ENCODE data around the gene PDYN. TPM values are rescaled to one million over a fixed set of nuclear protein-coding genes. Genes with fewer than 3 reads are reported as not detected.

The PDYN gene
- total and polyA plus RNA-seq, 2 donors (not counting 1 experiment from before 2014, with no cell fraction given), result not detected

- H3K4me3 ChIP-seq (replicated peaks in 1 of 4; ENCODE audit: control extremely low read depth in 1 of 4, insufficient read depth in 1 of 4, low read depth in 3 of 4, low read length in 4 of 4), result no peak overlapping the region
- no peaks in the 10 kb centered on the region for H3K36me3 ChIP-seq (ENCODE audit: control insufficient read depth, insufficient read depth, low read length)
- no peak for DNase-seq (ENCODE audit: low read depth in 2 of 2)
- H3K4me1 ChIP-seq (ENCODE audit: control insufficient read depth, extremely low read depth, insufficient read depth, low read length), result no peaks in the 10 kb centered on the region
- no peaks in the 10 kb centered on the region for H3K79me2 ChIP-seq (ENCODE audit: control insufficient read depth, insufficient read depth, low read length)
- H3K27me3 ChIP-seq (ENCODE audit: control insufficient read depth, insufficient read depth, low read length), result peaks cover 17% of the 10 kb centered on the region
- H2AFZ ChIP-seq (ENCODE audit: low read length), result no peak overlapping the region
- H3K27ac ChIP-seq (ENCODE audit: insufficient read depth, low read length), result no peak overlapping the region
- no peaks in the 10 kb centered on the region for H3K9me3 ChIP-seq (ENCODE audit: control insufficient read depth, insufficient read depth, low read depth, low read length)
- H4K20me1 ChIP-seq (ENCODE audit: control insufficient read depth, extremely low read depth, insufficient read depth, low read length), result no peaks in the 10 kb centered on the region
- TF ChIP-seq EZH2 (IDR thresholded peaks at IDR 0.05; ENCODE audit: low read length, missing control alignments) (no peak), CTCF (conservative IDR thresholded peaks at IDR 0.05 in 1 of 2, IDR thresholded peaks at IDR 0.05 in 1 of 2; ENCODE audit: low read depth in 1 of 2, low read length in 2 of 2) (no peak)
- no peak overlapping the region for H3K9ac ChIP-seq (ENCODE audit: insufficient read depth, low read length)
- H3K4me2 ChIP-seq (ENCODE audit: extremely low read depth, insufficient read depth, low read length), result no peak overlapping the region
These were observed 4.9 kb upstream of the PDYN start for GRCh38 chr20:1998715-1999114.

- Histone ChIP-seq H3K79me2 (ENCODE audit: control insufficient read depth, insufficient read depth, low read length) (no peaks in the 10 kb centered on the region), H3K36me3 (ENCODE audit: control insufficient read depth, insufficient read depth, low read length) (no peaks in the 10 kb centered on the region), H3K27ac (ENCODE audit: insufficient read depth, low read length) (no peak overlapping the region), H3K9me3 (ENCODE audit: control insufficient read depth, insufficient read depth, low read depth, low read length) (no peaks in the 10 kb centered on the region), H2AFZ (ENCODE audit: low read length) (no peak overlapping the region), H3K4me3 (replicated peaks in 1 of 4; ENCODE audit: control extremely low read depth in 1 of 4, insufficient read depth in 1 of 4, low read depth in 3 of 4, low read length in 4 of 4) (no peak overlapping the region), H3K4me2 (ENCODE audit: extremely low read depth, insufficient read depth, low read length) (no peak overlapping the region), H4K20me1 (ENCODE audit: control insufficient read depth, extremely low read depth, insufficient read depth, low read length) (no peaks in the 10 kb centered on the region), H3K4me1 (ENCODE audit: control insufficient read depth, extremely low read depth, insufficient read depth, low read length) (no peaks in the 10 kb centered on the region), H3K9ac (ENCODE audit: insufficient read depth, low read length) (no peak overlapping the region), H3K27me3 (ENCODE audit: control insufficient read depth, insufficient read depth, low read length) (peaks cover 21% of the 10 kb centered on the region)
- no peak for TF ChIP-seq CTCF (conservative IDR thresholded peaks at IDR 0.05 in 1 of 2, IDR thresholded peaks at IDR 0.05 in 1 of 2; ENCODE audit: low read depth in 1 of 2, low read length in 2 of 2)
- DNase-seq (ENCODE audit: low read depth in 2 of 2), result no peak
These were observed 4.3 kb upstream of the PDYN start for GRCh38 chr20:1998193-1998520.

- peaks cover 22% of the 10 kb centered on the region for H3K27me3 ChIP-seq (ENCODE audit: control insufficient read depth, insufficient read depth, low read length)
- H3K9ac ChIP-seq (ENCODE audit: insufficient read depth, low read length), result no peak overlapping the region
- no peaks in the 10 kb centered on the region for H3K36me3 ChIP-seq (ENCODE audit: control insufficient read depth, insufficient read depth, low read length)
- no peaks in the 10 kb centered on the region for H4K20me1 ChIP-seq (ENCODE audit: control insufficient read depth, extremely low read depth, insufficient read depth, low read length)
- no peak overlapping the region for H3K27ac ChIP-seq (ENCODE audit: insufficient read depth, low read length)
- H3K4me1 ChIP-seq (ENCODE audit: control insufficient read depth, extremely low read depth, insufficient read depth, low read length), result no peaks in the 10 kb centered on the region
- no peak overlapping the region for H3K4me3 ChIP-seq (replicated peaks in 1 of 4; ENCODE audit: control extremely low read depth in 1 of 4, insufficient read depth in 1 of 4, low read depth in 3 of 4, low read length in 4 of 4)
- TF ChIP-seq EZH2 (IDR thresholded peaks at IDR 0.05; ENCODE audit: low read length, missing control alignments), result no peak
- TF ChIP-seq CTCF (conservative IDR thresholded peaks at IDR 0.05 in 1 of 2, IDR thresholded peaks at IDR 0.05 in 1 of 2; ENCODE audit: low read depth in 1 of 2, low read length in 2 of 2), result no peak
- H2AFZ ChIP-seq (ENCODE audit: low read length), result no peak overlapping the region
- no peak overlapping the region for H3K4me2 ChIP-seq (ENCODE audit: extremely low read depth, insufficient read depth, low read length)
- no peak for DNase-seq (ENCODE audit: low read depth in 2 of 2)
- H3K9me3 ChIP-seq (ENCODE audit: control insufficient read depth, insufficient read depth, low read depth, low read length), result no peaks in the 10 kb centered on the region
- no peaks in the 10 kb centered on the region for H3K79me2 ChIP-seq (ENCODE audit: control insufficient read depth, insufficient read depth, low read length)
These were observed 3.8 kb upstream of the PDYN start for GRCh38 chr20:1997483-1998192.
